Panc1 (cell line): Measurements from ENCODE around the gene EIF4ENIF1.

Experiments used
- POLR2AphosphoS5 ChIP-seq: IDR thresholded peaks from 2 replicates; pipeline ENCODE4 v1.6.1; 2012; ENCODE audit warnings: mild to moderate bottlenecking, low read depth, low read length, moderate library complexity
- SIN3A ChIP-seq: IDR thresholded peaks from 2 replicates; pipeline ENCODE4 v1.6.1; 2012; ENCODE audit warnings: low read depth, mild to moderate bottlenecking, low read length, moderate library complexity, borderline replicate concordance; ENCODE audit not compliant: insufficient read depth
- TF ChIP-seq, protein P1 (sequence below): fragments of 450-650 bp; IDR thresholded peaks from 2 replicates; pipeline ENCODE4 v1.5.1; 2017; ENCODE audit warnings: mild to moderate bottlenecking

DNA sequence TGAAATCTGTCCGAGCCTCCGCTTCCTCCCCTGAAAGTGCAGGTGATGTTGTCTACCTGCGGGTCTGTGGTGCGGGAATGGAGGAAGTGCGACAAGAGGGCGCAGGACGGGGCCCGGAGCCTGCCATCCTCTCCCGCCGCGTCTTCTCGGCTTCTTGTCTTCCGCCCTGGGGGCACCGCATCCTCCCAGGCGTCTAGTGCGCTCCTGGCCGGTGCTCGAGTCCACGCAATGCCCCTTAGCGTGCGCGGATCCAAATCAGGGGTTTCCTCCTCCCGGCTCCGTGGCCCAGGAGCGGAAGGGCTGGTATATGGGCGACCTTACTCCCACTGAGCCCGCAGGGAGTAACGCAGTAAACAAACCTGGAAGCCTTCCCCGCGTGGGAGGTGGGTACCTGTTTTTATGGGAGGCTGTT lies 7.1 kb upstream of the EIF4ENIF1 start:
- TF ChIP-seq, protein P1, sequence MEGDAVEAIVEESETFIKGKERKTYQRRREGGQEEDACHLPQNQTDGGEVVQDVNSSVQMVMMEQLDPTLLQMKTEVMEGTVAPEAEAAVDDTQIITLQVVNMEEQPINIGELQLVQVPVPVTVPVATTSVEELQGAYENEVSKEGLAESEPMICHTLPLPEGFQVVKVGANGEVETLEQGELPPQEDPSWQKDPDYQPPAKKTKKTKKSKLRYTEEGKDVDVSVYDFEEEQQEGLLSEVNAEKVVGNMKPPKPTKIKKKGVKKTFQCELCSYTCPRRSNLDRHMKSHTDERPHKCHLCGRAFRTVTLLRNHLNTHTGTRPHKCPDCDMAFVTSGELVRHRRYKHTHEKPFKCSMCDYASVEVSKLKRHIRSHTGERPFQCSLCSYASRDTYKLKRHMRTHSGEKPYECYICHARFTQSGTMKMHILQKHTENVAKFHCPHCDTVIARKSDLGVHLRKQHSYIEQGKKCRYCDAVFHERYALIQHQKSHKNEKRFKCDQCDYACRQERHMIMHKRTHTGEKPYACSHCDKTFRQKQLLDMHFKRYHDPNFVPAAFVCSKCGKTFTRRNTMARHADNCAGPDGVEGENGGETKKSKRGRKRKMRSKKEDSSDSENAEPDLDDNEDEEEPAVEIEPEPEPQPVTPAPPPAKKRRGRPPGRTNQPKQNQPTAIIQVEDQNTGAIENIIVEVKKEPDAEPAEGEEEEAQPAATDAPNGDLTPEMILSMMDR: no peak
- no peak for TF ChIP-seq SIN3A
- no peak for TF ChIP-seq POLR2AphosphoS5
